IMR-90 (cell line): ENCODE results near the gene FHL2. TPM values are rescaled to one million over a fixed set of nuclear protein-coding genes. Genes with fewer than 3 reads are reported as not detected.

ENCODE experiments used
- ATAC-seq: fragments of 200-7000 bp; cut with Tn5 transposase; 2 replicates; pipeline ENCODE4 v1.9.1; 2020; ENCODE audit warnings: low read depth, mild to moderate bottlenecking, moderate library complexity
- BruUV-seq: library from RNA; stranded (reverse); fragments of 400-500 nt; replicated peaks from 2 replicates; lab custom pipeline; 2021; lab: Mats Ljungman, UMichigan
- CTCF ChIA-PET: fragments of 300-600 bp; formaldehyde crosslinking; extraction: SDS; loops from one replicate; lab custom pipeline; 2021; ENCODE audit warnings: antibody characterized with exemption; lab: Yijun Ruan, JAX
- POLR2A ChIA-PET: fragments of 300-600 bp; sonication (Branson Sonifier 250); formaldehyde crosslinking; loops from one replicate; lab custom pipeline; 2022; ENCODE audit warnings: antibody characterized with exemption; ENCODE audit not compliant: unreplicated experiment; lab: Charles Lee
- DNase-seq: peaks from one replicate; pipeline ENCODE4 v3.0.0; 2013
- H2AFZ ChIP-seq: replicated peaks from 2 replicates; pipeline ENCODE3; 2013; ENCODE audit warnings: low read length, mild to moderate bottlenecking; ENCODE audit not compliant: poor library complexity
- H2AK5ac ChIP-seq: 2 replicates; pipeline ENCODE4 v1.6.1; 2013; ENCODE audit warnings: low read depth, low read length, inconsistent platforms
- H2AK9ac ChIP-seq: replicated peaks from 2 replicates; pipeline ENCODE3; 2013; ENCODE audit warnings: mild to moderate bottlenecking, low read depth, low read length, moderate library complexity; ENCODE audit not compliant: poor library complexity
- H2BK120ac ChIP-seq: 2 replicates; pipeline ENCODE4 v1.6.1; 2013; ENCODE audit warnings: low read depth, low read length, inconsistent platforms
- H2BK15ac ChIP-seq: 3 replicates; pipeline ENCODE4 v1.6.1; 2013; ENCODE audit warnings: low read depth, low read length, inconsistent platforms
- H2BK20ac ChIP-seq: 2 replicates; pipeline ENCODE4 v1.6.1; 2013; ENCODE audit warnings: low read depth, mild to moderate bottlenecking, inconsistent platforms, low read length, moderate library complexity
- H2BK5ac ChIP-seq: 2 replicates; pipeline ENCODE4 v1.6.1; 2013; ENCODE audit warnings: mild to moderate bottlenecking, low read depth, low read length, inconsistent platforms; ENCODE audit not compliant: poor library complexity, severe bottlenecking
- H3K14ac ChIP-seq: replicated peaks from 2 replicates; pipeline ENCODE4 v1.6.1; 2013; ENCODE audit warnings: low read depth, low read length, inconsistent platforms
- H3K18ac ChIP-seq: 2 replicates; pipeline ENCODE4 v1.6.1; 2013; ENCODE audit warnings: low read depth, low read length, control low read depth
- H3K23ac ChIP-seq: 2 replicates; pipeline ENCODE4 v1.6.1; 2013; ENCODE audit warnings: low read depth, low read length, inconsistent platforms
- H3K27ac ChIP-seq: 2 replicates; pipeline ENCODE4 v1.5.1; 2013; ENCODE audit warnings: mild to moderate bottlenecking, control low read depth, low read length; ENCODE audit not compliant: insufficient read depth
- H3K27me3 ChIP-seq: 2 replicates; pipeline ENCODE4 v1.6.1; 2013; ENCODE audit warnings: low read length; ENCODE audit not compliant: control insufficient read depth, insufficient read depth
- H3K36me3 ChIP-seq: 2 replicates; pipeline ENCODE4 v1.6.1; 2013; ENCODE audit warnings: low read length, mixed read lengths; ENCODE audit not compliant: control insufficient read depth, insufficient read depth
- H3K4ac ChIP-seq: 2 replicates; pipeline ENCODE4 v1.6.1; 2013; ENCODE audit warnings: low read depth, low read length, inconsistent platforms
- H3K4me1 ChIP-seq: 2 replicates; pipeline ENCODE4 v1.6.1; 2013; ENCODE audit warnings: low read length, mixed read lengths; ENCODE audit not compliant: control insufficient read depth, insufficient read depth
- H3K4me2 ChIP-seq: 2 replicates; pipeline ENCODE4 v1.6.1; 2013; ENCODE audit warnings: low read depth, mild to moderate bottlenecking, control low read depth, low read length, moderate library complexity
- H3K4me3 ChIP-seq: 2 replicates; pipeline ENCODE4 v1.5.1; 2013; ENCODE audit warnings: low read depth, mild to moderate bottlenecking, control low read depth, low read length, moderate library complexity; ENCODE audit not compliant: insufficient read depth
- H3K56ac ChIP-seq: 2 replicates; pipeline ENCODE4 v1.6.1; 2013; ENCODE audit warnings: low read length, inconsistent platforms; ENCODE audit not compliant: insufficient read depth; ENCODE audit errors: extremely low read depth
- H3K79me1 ChIP-seq, 2 experiments: 2 replicates each; pipeline ENCODE4 v1.6.1; 2013; ENCODE audit warnings: low read length in 2 of 2, inconsistent platforms in 1 of 2, low read depth in 1 of 2
- H3K9ac ChIP-seq: 2 replicates; pipeline ENCODE4 v1.6.1; 2013; ENCODE audit warnings: low read depth, low read length, control low read depth
- H3K9me1 ChIP-seq: 2 replicates; pipeline ENCODE4 v1.6.1; 2013; ENCODE audit warnings: low read length, inconsistent platforms; ENCODE audit not compliant: insufficient read depth
- H3K9me3 ChIP-seq: 2 replicates; pipeline ENCODE4 v1.6.1; 2013; ENCODE audit warnings: low read length; ENCODE audit not compliant: control insufficient read depth, insufficient read depth
- H4K20me1 ChIP-seq: 2 replicates; pipeline ENCODE4 v1.6.1; 2013; ENCODE audit warnings: low read length, inconsistent platforms; ENCODE audit not compliant: insufficient read depth
- H4K5ac ChIP-seq: 2 replicates; pipeline ENCODE4 v1.6.1; 2013; ENCODE audit warnings: mild to moderate bottlenecking, low read depth, low read length, control low read depth
- H4K8ac ChIP-seq, 2 experiments: 2 replicates each; pipeline ENCODE4 v1.6.1; 2013; ENCODE audit warnings: low read depth in 2 of 2, low read length in 2 of 2, control low read depth in 1 of 2, inconsistent platforms in 1 of 2
- H4K91ac ChIP-seq: 2 replicates; pipeline ENCODE4 v1.6.1; 2013; ENCODE audit warnings: low read depth, low read length, inconsistent platforms; ENCODE audit not compliant: insufficient read depth
- BHLHE40 ChIP-seq: fragments of 150-350 bp; IDR thresholded peaks from 2 replicates; pipeline ENCODE4 v1.6.1; 2016; ENCODE audit warnings: mild to moderate bottlenecking, low read depth, low read length
- CEBPB ChIP-seq: IDR thresholded peaks from 2 replicates; pipeline ENCODE4 v1.6.1; 2012; ENCODE audit warnings: low read depth, low read length, improper control_type of control experiment
- CHD1 ChIP-seq: IDR thresholded peaks from 2 replicates; pipeline ENCODE4 v1.6.1; 2012; ENCODE audit warnings: low read depth, low read length, improper control_type of control experiment
- FOS ChIP-seq: fragments of 150-350 bp; IDR thresholded peaks from 2 replicates; pipeline ENCODE4 v1.6.1; 2016; ENCODE audit warnings: low read depth, low read length
- MAFK ChIP-seq: IDR thresholded peaks from 2 replicates; pipeline ENCODE4 v1.6.1; 2012; ENCODE audit warnings: low read depth, low read length, improper control_type of control experiment
- MXI1 ChIP-seq: IDR thresholded peaks from 2 replicates; pipeline ENCODE4 v1.6.1; 2012; ENCODE audit warnings: low read depth, mild to moderate bottlenecking, low read length, moderate library complexity, borderline replicate concordance
- POLR2A ChIP-seq: IDR thresholded peaks from 2 replicates; pipeline ENCODE4 v1.6.1; 2012; ENCODE audit warnings: mild to moderate bottlenecking, low read depth, low read length
- RAD21 ChIP-seq: IDR thresholded peaks from 2 replicates; pipeline ENCODE4 v1.6.1; 2012; ENCODE audit warnings: low read length, improper control_type of control experiment
- RCOR1 ChIP-seq: IDR thresholded peaks from 2 replicates; pipeline ENCODE4 v1.6.1; 2012; ENCODE audit warnings: mild to moderate bottlenecking, low read length, improper control_type of control experiment; ENCODE audit not compliant: insufficient replicate concordance
- WGBS, 2 experiments: methylation state at CpG; one replicate each; pipeline versions ENCODE4 v1.1.5 to v1.1.7; 2013; ENCODE audit warnings: missing lambda C conversion rate in 2 of 2; ENCODE audit not compliant: insufficient read length in 1 of 2; ENCODE audit errors: extremely low coverage in 2 of 2; 5-methylcytosine and 5-hydroxymethylcytosine counted together
- dilution Hi-C: fragments of 300-500 bp; cut with HindIII; formaldehyde crosslinking; loops from one replicate; pipeline ENCODE4 v1.14.3; 2018; ENCODE audit warnings: low sequenced_read_pairs; ENCODE audit not compliant: unreplicated experiment
- in situ Hi-C: fragments of 300-500 bp; cut with MboI; formaldehyde crosslinking; loops from 3 replicates; pipeline ENCODE4 v1.14.3; 2019; ENCODE audit warnings: low sequenced_read_pairs, inconsistent platforms, mixed read lengths
- intact Hi-C: fragments of 100-400 bp; cut with micrococcal nuclease; formaldehyde crosslinking; loops from 2 replicates; pipeline ENCODE4 v1.10.0; 2022
- polyA plus RNA-seq, 3 experiments: library from polyadenylated mRNA; depleted of rRNA; stranded (reverse); fragments of >200 nt; gene quantifications; 2 replicates each; pipeline ENCODE4 v1.2.3, GENCODE V29; 2012; ENCODE audit warnings: low replicate concordance in 1 of 3
- total RNA-seq: library from RNA; depleted of rRNA; stranded (reverse); fragments of >200 nt; gene quantifications from 2 replicates; pipeline ENCODE4 v1.2.3, GENCODE V29; 2012
- TF ChIP-seq, protein P1 (sequence below): fragments of 150-350 bp; IDR thresholded peaks from 2 replicates; pipeline ENCODE4 v1.6.1; 2017; ENCODE audit warnings: mild to moderate bottlenecking, antibody characterized with exemption, low read length, low read depth

FHL2 gene
- total and polyA plus RNA-seq, 2 of the 4 experiments (the other 2 are of a cell fraction): 464 to 550 TPM

DNA sequence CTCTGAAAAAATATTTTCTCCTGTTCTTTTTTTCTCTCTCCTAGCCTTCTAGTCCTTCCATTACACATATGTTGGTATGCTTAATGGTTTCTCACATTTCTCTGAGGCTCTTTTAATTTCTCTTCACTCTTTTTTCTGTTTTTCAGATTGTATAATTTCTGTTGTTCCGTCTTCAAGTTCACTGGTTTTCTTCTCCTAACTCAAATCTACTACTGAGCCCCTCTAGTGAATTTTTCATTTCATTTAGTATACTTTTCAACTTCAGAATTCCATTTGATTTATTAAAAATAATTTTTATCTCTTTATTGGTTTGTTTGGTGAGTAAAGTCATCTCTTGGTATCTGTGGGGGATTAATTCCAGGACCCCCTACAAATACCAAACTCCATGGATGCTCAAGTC is 41.7 kb downstream of the FHL2 start:
- CTCF ChIA-PET: no interaction called here
- H3K14ac ChIP-seq: no peak overlapping the region
- peaks cover 6 to 29% of the 10 kb centered on the region in 2 experiments; a peak in 2 of 4 replicates for H3K79me1 ChIP-seq
- no peak for DNase-seq
- H2BK5ac ChIP-seq: no peak overlapping the region
- H4K8ac ChIP-seq: no peak overlapping the region
- no peak overlapping the region for H2BK120ac ChIP-seq
- H2AK5ac ChIP-seq: no peak overlapping the region
- H2BK15ac ChIP-seq: no peak overlapping the region
- H3K9me1 ChIP-seq: no peaks in the 10 kb centered on the region
- in situ Hi-C loops: no loop called here
- intact Hi-C loops: no loop called here
- no TSS peak for BruUV-seq
- H2BK20ac ChIP-seq: no peak overlapping the region
- H4K20me1 ChIP-seq: peaks cover 4% of the 10 kb centered on the region; the same call in 1 of the 2 replicates
- H4K5ac ChIP-seq: no peak overlapping the region
- H2AK9ac ChIP-seq: no peak overlapping the region
- no peak overlapping the region for H3K9ac ChIP-seq
- TF ChIP-seq CEBPB (no peak), CHD1 (no peak), RCOR1 (no peak), MXI1 (no peak), RAD21 (no peak), POLR2A (no peak), MAFK (no peak), FOS (no peak), BHLHE40 (no peak)
- TF ChIP-seq, protein P1, sequence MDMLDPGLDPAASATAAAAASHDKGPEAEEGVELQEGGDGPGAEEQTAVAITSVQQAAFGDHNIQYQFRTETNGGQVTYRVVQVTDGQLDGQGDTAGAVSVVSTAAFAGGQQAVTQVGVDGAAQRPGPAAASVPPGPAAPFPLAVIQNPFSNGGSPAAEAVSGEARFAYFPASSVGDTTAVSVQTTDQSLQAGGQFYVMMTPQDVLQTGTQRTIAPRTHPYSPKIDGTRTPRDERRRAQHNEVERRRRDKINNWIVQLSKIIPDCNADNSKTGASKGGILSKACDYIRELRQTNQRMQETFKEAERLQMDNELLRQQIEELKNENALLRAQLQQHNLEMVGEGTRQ: no peak
- H3K18ac ChIP-seq: no peak overlapping the region
- WGBS, 2 experiments: no CpG with 5 or more reads among the region's 1 CpG
- no peak overlapping the region for H3K4ac ChIP-seq
- no peak overlapping the region for H3K4me2 ChIP-seq
- H3K4me1 ChIP-seq: peaks cover 2% of the 10 kb centered on the region; the same call in 1 of the 2 replicates
- peaks cover 30% of the 10 kb centered on the region for H3K36me3 ChIP-seq
- H3K27ac ChIP-seq: no peak overlapping the region
- POLR2A ChIA-PET: no interaction called here
- H3K27me3 ChIP-seq: no peaks in the 10 kb centered on the region
- H3K4me3 ChIP-seq: no peak overlapping the region
- no peak overlapping the region for H3K56ac ChIP-seq
- H3K9me3 ChIP-seq: no peaks in the 10 kb centered on the region
- no peak for ATAC-seq
- no peak overlapping the region for H2AFZ ChIP-seq
- H4K91ac ChIP-seq: no peak overlapping the region
- H3K23ac ChIP-seq: no peak overlapping the region
- dilution Hi-C loops: no loop called here
